Measurements from ENCODE around the gene TIMM29. TPM values are rescaled to one million over a fixed set of nuclear protein-coding genes. Genes with fewer than 3 reads are reported as not detected.

The TIMM29 gene
- total and polyA plus RNA-seq, 9 of the 15 experiments (the other 6 are each of a cell fraction or from before 2014, with no cell fraction given) = 2.4 to 29.4 (median 16.3) TPM

DNA sequence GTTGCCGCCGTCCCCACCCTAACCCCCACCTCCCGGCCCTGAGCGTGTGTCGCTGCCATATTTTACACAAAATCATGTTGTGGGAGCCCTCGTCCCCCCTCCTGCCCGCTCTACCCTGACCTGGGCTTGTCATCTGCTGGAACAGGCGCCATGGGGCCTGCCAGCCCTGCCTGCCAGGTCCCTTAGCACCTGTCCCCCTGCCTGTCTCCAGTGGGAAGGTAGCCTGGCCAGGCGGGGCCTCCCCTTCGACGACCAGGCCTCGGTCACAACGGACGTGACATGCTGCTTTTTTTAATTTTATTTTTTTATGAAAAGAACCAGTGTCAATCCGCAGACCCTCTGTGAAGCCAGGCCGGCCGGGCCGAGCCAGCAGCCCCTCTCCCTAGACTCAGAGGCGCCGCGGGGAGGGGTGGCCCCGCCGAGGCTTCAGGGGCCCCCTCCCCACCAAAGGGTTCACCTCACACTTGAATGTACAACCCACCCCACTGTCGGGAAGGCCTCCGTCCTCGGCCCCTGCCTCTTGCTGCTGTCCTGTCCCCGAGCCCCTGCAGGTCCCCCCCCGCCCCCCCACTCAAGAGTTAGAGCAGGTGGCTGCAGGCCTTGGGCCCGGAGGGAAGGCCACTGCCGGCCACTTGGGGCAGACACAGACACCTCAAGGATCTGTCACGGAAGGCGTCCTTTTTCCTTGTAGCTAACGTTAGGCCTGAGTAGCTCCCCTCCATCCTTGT lies 6.5 kb upstream of the TIMM29 start (continued):
- TF ChIP-seq HMG20A (CRISPR knock-in tag; conservative IDR thresholded peaks at IDR 0.05) (no peak), CCNT2 (IDR thresholded peaks at IDR 0.05; ENCODE audit: borderline replicate concordance, extremely low read depth, insufficient read length, low read depth, low read length) (peak; percentile 31), ELF4 (CRISPR knock-in tag; IDR thresholded peaks at IDR 0.05) (no peak), RREB1 (CRISPR knock-in tag; IDR thresholded peaks at IDR 0.05) (no peak), HNRNPLL (IDR thresholded peaks at IDR 0.05; ENCODE audit: low read depth, low read length, poor library complexity, severe bottlenecking) (no peak), ZNF589 (CRISPR knock-in tag; IDR thresholded peaks at IDR 0.05; ENCODE audit: low read depth) (no peak), ZNF717 (CRISPR knock-in tag; IDR thresholded peaks at IDR 0.05) (no peak), ZEB2 (IDR thresholded peaks at IDR 0.05) (no peak)
- TF ChIP-seq, protein P1, sequence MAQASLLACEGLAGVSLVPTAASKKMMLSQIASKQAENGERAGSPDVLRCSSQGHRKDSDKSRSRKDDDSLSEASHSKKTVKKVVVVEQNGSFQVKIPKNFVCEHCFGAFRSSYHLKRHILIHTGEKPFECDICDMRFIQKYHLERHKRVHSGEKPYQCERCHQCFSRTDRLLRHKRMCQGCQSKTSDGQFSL (CRISPR knock-in tag; IDR thresholded peaks at IDR 0.05) = no peak
- TF ChIP-seq, protein P1 (tag; IDR thresholded peaks at IDR 0.05) = peak in 1 of 2 experiments; percentile 33; a peak in 1 of 4 replicates

Measured in K562 (cell line).